Measurements from ENCODE around the gene GALNT17.

- TF ChIP-seq CTCF (conservative IDR thresholded peaks at IDR 0.05; ENCODE audit: low read depth in 2 of 2) (no peak), REST (IDR thresholded peaks at IDR 0.05; ENCODE audit: unreplicated experiment) (no peak), ZNF114 (CRISPR knock-in tag; IDR thresholded peaks at IDR 0.05) (no peak), POLR2AphosphoS5 (IDR thresholded peaks at IDR 0.05; ENCODE audit: low read depth) (no peak), EZH2 (IDR thresholded peaks at IDR 0.05; ENCODE audit: low read depth, unreplicated experiment) (no peak), ZNF462 (CRISPR knock-in tag; IDR thresholded peaks at IDR 0.05) (no peak), ETS1 (IDR thresholded peaks at IDR 0.05) (no peak), CREB1 (CRISPR knock-in tag; IDR thresholded peaks at IDR 0.05; ENCODE audit: low read depth) (no peak), EZH2phosphoT487 (IDR thresholded peaks at IDR 0.05; ENCODE audit: unreplicated experiment) (no peak)
Measured at GRCh38 chr7:71193099-71193810, 61.3 kb downstream of the GALNT17 start.

Measured in GM23338 (cell line).